Measurements from ENCODE around the gene ASPN.

GRCh38 chr9:92482329-92482728, at the start of gene ASPN:
- TF ChIP-seq CTCF (conservative IDR thresholded peaks at IDR 0.05 in 1 of 2, IDR thresholded peaks at IDR 0.05 in 1 of 2; ENCODE audit: extremely low read depth in 1 of 2, insufficient read depth in 1 of 2, low read depth in 1 of 2, low read length in 2 of 2) (no peak), EZH2 (IDR thresholded peaks at IDR 0.05; ENCODE audit: borderline replicate concordance, low read length) (no peak)
